Activated CD8-positive, alpha-beta memory T cell treated with anti-CD3 and anti-CD28 coated beads, Interleukin-2, amount 10 ng/mL, durations not matched to agents 7 days and 5 days (primary cell): ENCODE data around the gene NDUFS7. TPM values are rescaled to one million over a fixed set of nuclear protein-coding genes. Genes with fewer than 3 reads are reported as not detected.

Experiments
- ATAC-seq: fragments of 150-1000 bp; cut with Tn5 transposase; one replicate; pipeline ENCODE4 v1.10.0; 2021; ENCODE audit warnings: moderate library complexity
- CTCF ChIA-PET: fragments of 350-600 bp; sonication (Branson Sonifier 250); formaldehyde crosslinking; loops from one replicate; lab custom pipeline; 2021; ENCODE audit warnings: antibody characterized with exemption; lab: Charles Lee
- DNase-seq: peaks from one replicate; pipeline ENCODE4 v3.0.0-alpha.2; 2020
- H3K27ac Mint-ChIP-seq: one replicate; pipeline ENCODE4 v1.8.0; 2021; ENCODE audit warnings: mild to moderate bottlenecking, mixed read lengths
- H3K27me3 Mint-ChIP-seq: one replicate; pipeline ENCODE4 v1.8.0; 2021; ENCODE audit warnings: mixed read lengths
- H3K36me3 Mint-ChIP-seq: one replicate; pipeline ENCODE4 v1.8.0; 2021; ENCODE audit warnings: mild to moderate bottlenecking, mixed read lengths
- H3K4me1 Mint-ChIP-seq: one replicate; pipeline ENCODE4 v1.8.0; 2021; ENCODE audit warnings: mixed read lengths
- H3K4me3 Mint-ChIP-seq: one replicate; pipeline ENCODE4 v1.8.0; 2021; ENCODE audit warnings: mild to moderate bottlenecking, moderate library complexity, mixed read lengths
- H3K9me3 Mint-ChIP-seq: one replicate; pipeline ENCODE4 v1.8.0; 2022; ENCODE audit warnings: low read depth, mixed read lengths
- total RNA-seq, 2 experiments: library from RNA; stranded (reverse); gene quantifications; one replicate each; pipeline ENCODE4 v1.2.3, GENCODE V29; 2021

NDUFS7 gene
- total RNA-seq, 2 experiments from 2014 or later, result 124 to 135 TPM

DNA sequence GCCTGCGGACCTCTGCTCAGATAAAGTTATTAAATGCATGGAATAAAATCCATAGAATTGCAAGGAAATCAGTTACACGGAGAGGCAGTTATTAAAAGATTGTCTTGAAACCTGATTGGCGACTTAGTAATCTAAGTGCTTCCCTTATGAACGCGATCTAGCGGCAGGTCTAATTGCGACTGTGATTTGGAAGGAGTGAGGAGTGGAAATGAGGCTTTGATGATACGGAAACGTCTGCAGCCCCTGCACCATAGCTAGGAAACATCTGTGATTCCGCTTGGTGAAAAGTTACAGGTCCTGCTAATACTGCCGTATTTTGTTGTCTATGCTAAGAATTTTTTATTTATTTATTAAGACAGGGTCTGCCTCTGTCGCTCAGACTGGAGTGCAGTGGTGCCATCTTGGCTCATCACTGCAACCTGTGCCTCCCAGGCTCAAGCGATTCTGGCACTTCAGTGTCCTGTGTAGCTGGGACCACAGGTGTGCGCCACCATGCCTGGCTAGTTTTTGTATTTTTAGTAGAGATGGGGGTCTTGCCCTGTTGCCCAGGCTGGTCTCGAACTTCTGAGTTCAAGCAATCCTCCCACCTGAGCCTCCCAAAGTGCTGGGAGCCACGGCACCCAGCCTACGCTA, 887 bp downstream of the NDUFS7 start:
- Mint-ChIP-seq H3K9me3 (peaks cover 3% of the 10 kb centered on the region), H3K4me1 (peaks cover 21% of the 10 kb centered on the region), H3K4me3 (peak overlapping the region; percentile 89), H3K36me3 (peaks cover 17% of the 10 kb centered on the region), H3K27ac (peak overlapping the region; percentile 82), H3K27me3 (peaks cover 6% of the 10 kb centered on the region)
- ATAC-seq, result no peak
- CTCF ChIA-PET, result no interaction called here
- DNase-seq, result no peak

DNA sequence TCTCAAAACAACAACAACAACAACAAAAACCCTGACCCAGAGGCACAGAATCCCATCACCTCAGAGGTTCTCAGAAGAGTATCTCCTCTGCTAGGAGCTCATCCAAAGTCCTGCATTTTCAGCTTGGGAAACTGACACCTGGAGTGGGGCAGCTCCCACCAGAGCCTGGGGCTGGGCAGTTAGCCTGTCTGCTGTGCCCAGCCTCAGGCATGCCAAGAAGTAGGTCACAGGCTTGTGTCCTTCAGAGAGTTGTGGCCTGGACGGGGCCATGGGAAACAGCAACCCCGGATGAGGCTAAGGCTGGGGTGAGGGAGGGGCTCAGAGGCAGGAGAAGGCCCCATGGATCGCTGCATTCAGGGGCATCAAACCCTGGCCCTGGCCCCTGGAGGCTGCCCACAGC, 2.1 kb downstream of the NDUFS7 start:
- peak overlapping the region; percentile 9 for H3K4me3 Mint-ChIP-seq
- DNase-seq (no peak), ATAC-seq (no peak)
- peaks cover 18% of the 10 kb centered on the region for H3K36me3 Mint-ChIP-seq
- CTCF ChIA-PET, result interaction anchor here (1.1 to 1.2 kb wide), 2 partner anchors 13 to 20 kb away, joined by 3 read pairs; no protein-coding TSS in a partner anchor
- H3K4me1 Mint-ChIP-seq, result peaks cover 21% of the 10 kb centered on the region
- no peak overlapping the region for H3K27ac Mint-ChIP-seq
- H3K9me3 Mint-ChIP-seq, result peaks cover 3% of the 10 kb centered on the region
- peaks cover 6% of the 10 kb centered on the region for H3K27me3 Mint-ChIP-seq

DNA sequence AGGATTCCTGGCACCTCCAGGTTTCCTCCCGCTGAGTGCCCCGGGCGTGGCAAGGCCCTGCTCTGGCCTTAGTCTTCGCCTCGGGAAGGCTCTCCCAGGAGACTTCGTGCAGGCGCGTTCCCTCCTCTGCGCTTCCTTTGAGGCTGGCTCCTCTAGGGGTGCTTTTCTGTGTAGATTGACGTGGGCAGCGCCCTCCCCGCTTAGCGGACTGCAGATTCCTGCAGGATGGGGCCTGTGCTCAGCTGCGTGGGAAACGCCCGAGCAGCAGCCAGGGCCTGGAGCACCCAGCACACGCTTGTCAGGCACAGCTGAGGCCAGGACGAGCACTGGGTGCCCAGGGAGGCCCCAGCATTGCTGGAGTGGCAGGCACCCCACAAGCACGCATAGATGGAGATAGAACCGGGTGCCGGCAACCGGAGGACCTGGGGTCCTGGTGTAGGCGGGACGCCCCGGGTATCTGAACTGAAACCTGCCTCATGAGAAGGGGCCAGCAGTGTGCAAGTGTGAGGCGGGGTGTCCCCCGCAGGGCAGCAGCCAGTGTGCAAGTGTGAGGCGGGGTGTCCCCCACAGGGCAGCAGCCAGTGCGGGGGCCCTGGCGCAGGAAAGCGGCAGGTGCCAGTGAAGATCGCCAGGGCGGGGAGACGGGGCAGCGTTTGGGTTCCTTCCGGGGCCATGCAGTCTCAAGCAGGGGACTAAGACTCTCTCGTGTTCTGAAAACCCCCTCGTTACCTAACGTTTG, 3.4 kb downstream of the NDUFS7 start:
- H3K27ac Mint-ChIP-seq, result no peak overlapping the region
- DNase-seq (no peak), ATAC-seq (no peak)
- no peak overlapping the region for H3K4me3 Mint-ChIP-seq
- H3K36me3 Mint-ChIP-seq, result peaks cover 20% of the 10 kb centered on the region
- peaks cover 21% of the 10 kb centered on the region for H3K4me1 Mint-ChIP-seq
- CTCF ChIA-PET, result no interaction called here
- H3K9me3 Mint-ChIP-seq, result peaks cover 3% of the 10 kb centered on the region
- peaks cover 6% of the 10 kb centered on the region for H3K27me3 Mint-ChIP-seq

DNA sequence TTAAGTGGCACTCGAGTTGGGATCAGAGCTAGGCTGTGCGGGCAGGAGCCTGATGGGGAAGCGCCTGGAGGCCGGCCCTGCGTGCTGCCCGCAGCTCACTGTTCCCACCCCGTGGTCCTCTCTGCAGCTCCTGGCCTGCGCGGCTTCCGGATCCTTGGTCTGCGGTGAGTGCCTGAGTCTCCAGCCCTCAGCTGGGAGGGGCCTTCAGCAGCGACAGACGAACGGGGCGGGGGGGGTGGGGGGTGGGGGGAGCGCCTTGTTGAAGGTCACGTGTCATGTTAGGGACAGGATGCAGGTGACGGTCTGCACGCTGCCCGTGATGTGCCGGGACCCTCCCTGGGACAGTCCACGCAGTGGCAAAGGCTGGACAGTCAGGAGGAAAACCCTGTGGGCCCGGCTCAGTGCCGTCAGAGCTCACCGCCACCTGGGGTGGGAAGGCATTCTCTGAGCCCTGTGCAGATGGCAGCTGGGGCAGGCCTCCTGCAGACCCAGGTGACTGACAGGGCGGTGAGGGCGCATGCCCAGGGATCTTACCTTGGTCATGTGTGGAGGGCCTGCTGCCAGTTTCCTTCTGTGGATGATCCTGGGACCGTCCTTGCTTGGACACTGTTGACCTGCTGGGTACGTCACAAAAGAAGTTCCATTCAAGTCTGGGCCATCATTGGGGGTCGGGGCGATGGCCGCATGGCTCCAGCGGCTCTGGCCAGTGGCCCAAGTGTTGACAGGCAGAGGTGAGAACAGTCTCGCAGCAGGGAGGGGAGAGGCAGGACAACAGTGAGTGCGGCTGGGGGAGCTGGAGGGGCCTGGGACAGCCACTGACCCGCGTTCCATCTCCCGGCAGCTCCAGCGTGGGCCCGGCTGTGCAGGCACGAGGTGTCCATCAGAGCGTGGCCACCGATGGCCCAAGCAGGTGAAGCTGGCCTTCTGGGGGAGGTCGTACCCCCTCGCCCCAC, 4.3 kb downstream of the NDUFS7 start:
- Mint-ChIP-seq H3K9me3 (peaks cover 3% of the 10 kb centered on the region), H3K27me3 (peaks cover 6% of the 10 kb centered on the region), H3K27ac (no peak overlapping the region), H3K4me1 (peaks cover 18% of the 10 kb centered on the region), H3K36me3 (peaks cover 20% of the 10 kb centered on the region), H3K4me3 (no peak overlapping the region)
- ATAC-seq, result no peak
- no peak for DNase-seq
- CTCF ChIA-PET, result no interaction called here

DNA sequence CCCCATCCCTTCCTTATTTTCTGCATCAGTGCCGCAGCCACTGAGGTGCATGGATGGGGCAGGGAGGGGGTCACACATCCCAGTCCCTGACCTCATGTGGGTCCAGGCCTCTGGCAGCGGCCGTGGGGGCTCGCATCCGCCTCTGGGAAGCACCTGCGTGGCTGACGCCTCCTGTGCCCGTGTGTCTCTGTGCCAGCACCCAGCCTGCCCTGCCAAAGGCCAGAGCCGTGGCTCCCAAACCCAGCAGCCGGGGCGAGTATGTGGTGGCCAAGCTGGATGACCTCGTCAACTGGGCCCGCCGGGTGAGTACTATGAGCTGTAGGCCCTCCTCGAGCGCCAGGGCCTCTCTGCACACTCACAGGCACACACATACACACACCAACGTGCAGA, 4.9 kb downstream of the NDUFS7 start:
- CTCF ChIA-PET, result no interaction called here
- DNase-seq, result no peak
- Mint-ChIP-seq H3K9me3 (peaks cover 3% of the 10 kb centered on the region), H3K27me3 (no peaks in the 10 kb centered on the region), H3K27ac (no peak overlapping the region), H3K36me3 (peaks cover 18% of the 10 kb centered on the region), H3K4me3 (no peak overlapping the region), H3K4me1 (peaks cover 13% of the 10 kb centered on the region)
- no peak for ATAC-seq

DNA sequence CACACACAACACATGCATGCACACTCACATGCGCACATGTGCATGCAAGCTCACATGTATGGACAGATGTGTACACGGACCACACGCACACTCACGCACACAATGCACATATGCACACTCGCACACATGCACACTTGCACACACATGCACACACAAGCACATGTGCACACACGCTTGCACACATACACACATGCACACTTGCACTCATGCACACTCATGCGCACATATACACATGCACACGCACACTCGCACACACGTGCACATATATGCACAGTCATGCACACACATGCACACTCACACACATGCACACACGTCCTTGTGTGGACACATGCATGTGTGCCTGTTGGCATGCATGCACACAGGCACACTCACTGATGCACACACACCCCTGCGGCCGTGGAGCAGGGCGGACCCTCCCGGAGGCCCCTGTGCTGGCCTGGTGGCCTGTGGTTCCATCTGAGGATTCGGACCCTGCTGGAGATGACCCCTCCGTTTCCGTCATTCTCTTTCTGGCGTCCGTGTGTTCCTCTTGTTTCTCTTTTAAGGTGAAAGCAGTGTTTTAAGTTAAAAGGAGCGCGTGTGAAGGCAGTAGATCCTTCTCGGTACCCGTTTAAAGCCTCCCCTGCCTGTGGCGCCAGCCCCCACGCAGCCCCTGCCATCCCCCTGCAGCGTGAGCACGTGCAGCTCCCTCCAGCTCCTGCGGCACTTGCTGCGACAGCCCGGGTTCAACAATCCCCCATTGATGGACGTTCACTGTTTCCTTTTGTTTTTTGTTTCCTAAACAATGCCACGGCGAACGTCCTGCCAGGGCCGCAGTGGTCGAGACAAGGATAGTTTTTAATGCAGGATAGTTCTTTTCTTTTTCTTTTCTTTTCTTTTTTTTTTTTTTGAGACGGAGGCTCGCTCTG, 5.6 kb downstream of the NDUFS7 start:
- no peaks in the 10 kb centered on the region for H3K27me3 Mint-ChIP-seq
- peaks cover 3% of the 10 kb centered on the region for H3K9me3 Mint-ChIP-seq
- no peak overlapping the region for H3K4me3 Mint-ChIP-seq
- CTCF ChIA-PET, result no interaction called here
- H3K27ac Mint-ChIP-seq, result no peak overlapping the region
- DNase-seq (no peak), ATAC-seq (no peak)
- H3K4me1 Mint-ChIP-seq, result peaks cover 13% of the 10 kb centered on the region
- H3K36me3 Mint-ChIP-seq, result peaks cover 18% of the 10 kb centered on the region

DNA sequence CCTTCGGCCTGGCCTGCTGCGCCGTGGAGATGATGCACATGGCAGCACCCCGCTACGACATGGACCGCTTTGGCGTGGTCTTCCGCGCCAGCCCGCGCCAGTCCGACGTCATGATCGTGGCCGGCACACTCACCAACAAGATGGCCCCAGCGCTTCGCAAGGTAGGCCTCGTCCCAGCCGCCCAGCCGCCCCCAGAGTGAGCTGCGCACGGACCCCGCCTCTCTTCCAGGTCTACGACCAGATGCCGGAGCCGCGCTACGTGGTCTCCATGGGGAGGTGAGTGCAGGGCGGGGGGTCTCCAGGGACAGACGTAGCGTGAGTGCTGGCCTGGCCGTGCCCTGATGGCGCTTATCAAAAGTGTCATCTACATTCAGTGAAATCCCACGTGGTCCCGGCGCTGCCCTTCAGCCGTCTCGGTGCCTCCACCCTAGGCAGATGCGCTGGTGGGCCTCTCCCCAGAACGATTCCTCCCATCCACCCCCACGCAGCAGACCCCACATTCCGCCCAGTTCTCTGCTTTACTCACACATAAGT, 7.2 kb downstream of the NDUFS7 start:
- Mint-ChIP-seq H3K4me1 (peaks cover 2% of the 10 kb centered on the region), H3K36me3 (peaks cover 18% of the 10 kb centered on the region), H3K9me3 (peaks cover 3% of the 10 kb centered on the region), H3K4me3 (no peak overlapping the region), H3K27ac (no peak overlapping the region), H3K27me3 (no peaks in the 10 kb centered on the region)
- no peak for ATAC-seq
- no peak for DNase-seq
- CTCF ChIA-PET, result no interaction called here

DNA sequence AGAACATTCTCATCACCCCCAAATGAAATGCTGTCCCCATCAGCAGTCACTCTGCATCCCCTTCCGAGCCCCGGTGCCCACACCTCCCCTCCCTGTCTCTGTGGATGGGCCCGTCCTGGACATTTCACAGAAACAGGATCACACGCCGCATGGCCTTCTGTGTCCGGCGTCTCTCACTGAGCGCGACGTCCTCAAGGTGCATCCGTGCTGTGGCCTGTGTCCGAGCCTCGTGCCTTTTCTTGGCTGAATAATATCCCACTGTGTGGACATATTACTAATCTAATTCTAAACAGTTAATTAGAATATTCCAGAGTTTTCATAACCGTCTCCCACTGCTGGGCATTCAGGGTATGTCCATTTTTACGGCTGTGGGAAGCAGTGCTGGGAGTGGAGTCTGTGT, 8.7 kb downstream of the NDUFS7 start:
- peaks cover 4% of the 10 kb centered on the region for H3K4me1 Mint-ChIP-seq
- H3K27me3 Mint-ChIP-seq, result no peaks in the 10 kb centered on the region
- peaks cover 16% of the 10 kb centered on the region for H3K36me3 Mint-ChIP-seq
- DNase-seq, result no peak
- peaks cover 3% of the 10 kb centered on the region for H3K9me3 Mint-ChIP-seq
- ATAC-seq, result no peak
- no peak overlapping the region for H3K27ac Mint-ChIP-seq
- CTCF ChIA-PET, result no interaction called here
- H3K4me3 Mint-ChIP-seq, result no peak overlapping the region

DNA sequence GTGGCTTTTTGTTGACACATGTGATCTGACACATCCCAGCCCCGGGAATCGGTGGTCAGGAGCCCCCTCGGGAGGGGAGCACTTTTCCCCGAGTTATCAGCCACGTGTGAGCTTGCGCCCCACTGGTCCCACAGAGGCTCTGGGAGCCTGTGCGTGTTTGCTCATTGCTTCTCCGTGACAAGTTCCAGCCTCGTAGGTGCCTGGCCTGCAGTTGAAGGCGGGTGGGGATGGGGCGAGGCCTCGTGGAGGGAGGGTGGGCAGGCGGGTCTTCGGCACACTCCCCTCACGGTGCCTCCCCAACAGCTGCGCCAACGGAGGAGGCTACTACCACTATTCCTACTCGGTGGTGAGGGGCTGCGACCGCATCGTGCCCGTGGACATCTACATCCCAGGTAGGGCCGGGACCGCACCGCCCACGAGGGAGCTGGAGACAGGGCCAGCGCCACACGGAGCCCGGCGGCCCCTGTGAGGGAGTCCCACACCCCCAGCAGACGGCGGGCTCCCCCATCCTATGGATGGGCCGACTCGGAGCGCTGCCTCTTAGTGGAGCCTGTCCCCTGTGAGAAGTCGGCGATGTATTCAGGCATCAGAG, 9.3 kb downstream of the NDUFS7 start:
- H3K9me3 Mint-ChIP-seq, result peaks cover 3% of the 10 kb centered on the region
- peaks cover 16% of the 10 kb centered on the region for H3K36me3 Mint-ChIP-seq
- no peak overlapping the region for H3K27ac Mint-ChIP-seq
- DNase-seq (no peak), ATAC-seq (no peak)
- H3K27me3 Mint-ChIP-seq, result no peaks in the 10 kb centered on the region
- H3K4me1 Mint-ChIP-seq, result peaks cover 4% of the 10 kb centered on the region
- H3K4me3 Mint-ChIP-seq, result no peak overlapping the region
- CTCF ChIA-PET, result interaction anchor here (0.6 kb wide), 1 partner anchor 10 kb away, joined by 3 read pairs; no protein-coding TSS in a partner anchor

DNA sequence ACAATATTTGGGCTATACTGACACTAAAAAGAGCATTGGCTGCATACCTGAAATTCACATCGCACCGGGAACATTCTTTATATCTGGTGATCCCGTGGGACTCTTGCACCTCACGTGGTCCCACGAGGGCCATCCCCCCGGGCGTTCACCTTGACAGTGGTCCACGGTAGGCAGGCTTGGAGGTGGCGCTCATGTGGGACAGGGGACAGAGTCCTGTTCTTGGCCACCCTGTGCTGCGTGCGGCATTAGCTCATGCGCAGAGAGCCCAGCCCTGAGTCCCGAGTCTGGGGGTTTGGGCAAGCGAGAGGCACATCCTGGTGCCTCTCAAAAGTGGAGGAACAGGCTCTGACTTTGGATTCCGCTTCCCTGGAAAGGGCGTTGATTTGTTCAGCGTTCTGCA, 10.1 kb downstream of the NDUFS7 start:
- Mint-ChIP-seq H3K27ac (no peak overlapping the region), H3K9me3 (peaks cover 3% of the 10 kb centered on the region), H3K4me3 (no peak overlapping the region), H3K4me1 (peaks cover 4% of the 10 kb centered on the region), H3K36me3 (peaks cover 11% of the 10 kb centered on the region), H3K27me3 (no peaks in the 10 kb centered on the region)
- ATAC-seq (no peak), DNase-seq (no peak)
- CTCF ChIA-PET, result no interaction called here

DNA sequence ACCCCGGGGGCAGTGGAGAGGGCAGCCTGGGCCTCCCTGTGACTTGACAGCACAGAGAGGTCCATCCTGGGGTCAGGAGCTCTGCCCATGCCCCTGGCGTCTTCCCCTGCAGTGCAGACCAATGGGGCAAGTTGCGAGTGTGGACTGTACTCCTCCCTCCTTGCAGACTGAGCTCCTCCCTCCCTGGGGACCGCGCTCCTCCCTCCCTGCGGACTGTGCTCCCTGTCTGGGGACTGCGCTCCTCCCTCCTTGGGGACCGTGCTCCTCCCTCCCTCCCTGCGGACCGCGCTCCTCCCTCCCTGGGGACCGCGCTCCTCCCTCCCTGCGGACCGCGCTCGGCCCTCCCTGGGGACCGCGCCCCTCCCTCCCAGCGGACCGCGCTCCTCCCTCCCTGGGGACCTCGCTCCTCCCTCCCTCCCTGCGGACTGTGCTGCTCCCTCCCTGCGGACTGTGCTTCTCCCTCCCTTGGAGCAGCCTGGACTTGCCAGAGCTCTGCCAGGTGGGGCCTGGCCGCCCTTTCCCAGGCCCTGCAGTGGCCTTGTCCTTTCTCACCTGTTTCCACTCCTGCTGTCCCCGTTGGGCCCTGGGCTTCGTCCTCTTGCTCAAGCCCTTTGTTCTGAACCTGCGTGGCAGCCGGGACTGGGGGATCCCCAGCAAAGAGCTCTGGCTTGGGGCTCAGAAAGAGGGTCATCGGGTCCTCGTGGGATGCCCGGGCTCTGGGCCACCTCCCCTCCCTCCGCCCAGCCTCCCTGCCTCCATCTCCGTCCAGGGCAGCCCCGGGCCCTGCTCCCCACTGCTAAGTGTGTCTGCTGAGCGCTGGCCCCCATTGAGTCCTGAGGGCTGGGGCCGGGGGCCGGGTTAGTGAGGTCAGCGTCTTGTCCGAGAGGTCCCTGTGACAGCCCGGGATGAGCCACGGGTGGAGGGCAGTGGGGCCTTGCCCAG, 10.8 kb downstream of the NDUFS7 start:
- Mint-ChIP-seq H3K27ac (no peak overlapping the region), H3K4me1 (peaks cover 4% of the 10 kb centered on the region), H3K9me3 (no peaks in the 10 kb centered on the region), H3K4me3 (no peak overlapping the region), H3K27me3 (no peaks in the 10 kb centered on the region), H3K36me3 (peaks cover 4% of the 10 kb centered on the region)
- DNase-seq (no peak), ATAC-seq (no peak)
- CTCF ChIA-PET, result no interaction called here
